Stomach (tissue), 4 donors: ENCODE results near the gene VTI1A.

Experiments used
- POLR2A ChIP-seq, 4 donors: fragments of 450-650 bp; IDR thresholded peaks; one replicate each; pipeline ENCODE4 v1.6.1; 2016; ENCODE audit warnings: antibody characterized with exemption in 4 of 4, control low read depth in 2 of 4, mild to moderate bottlenecking in 1 of 4, moderate library complexity in 1 of 4
- POLR2AphosphoS5 ChIP-seq, 3 donors: sonication (generic); formaldehyde crosslinking; IDR thresholded peaks; one replicate each; pipeline ENCODE4 v1.6.1; 2016; ENCODE audit warnings: antibody characterized with exemption in 3 of 3

GRCh38 chr10:112723876-112724275, 276.9 kb downstream of the VTI1A start:
- TF ChIP-seq POLR2A (IDR thresholded peaks at IDR 0.05), result no peak
- no peak for TF ChIP-seq POLR2AphosphoS5 (IDR thresholded peaks at IDR 0.05)
